ENCODE measurements around the gene GPR26.

DNA sequence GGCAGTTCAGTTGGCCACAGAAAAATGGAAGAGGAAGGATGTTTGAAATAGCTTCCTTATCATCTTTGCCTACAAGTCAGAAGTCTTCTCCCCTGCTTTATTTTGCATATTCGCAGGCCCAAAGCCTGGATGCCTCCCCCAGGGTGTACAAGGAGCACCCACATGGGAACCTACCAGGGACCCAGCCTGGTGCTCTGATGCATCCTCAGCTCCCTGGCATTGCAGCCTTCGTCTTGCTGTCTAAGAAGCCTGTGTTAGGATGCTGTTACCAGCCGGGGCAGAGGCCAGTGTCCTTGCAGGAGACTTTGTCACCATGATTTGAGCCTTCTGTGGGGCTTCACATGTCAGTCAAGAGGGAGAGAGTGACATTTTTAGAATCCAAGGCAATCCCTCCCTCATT lies 27.0 kb upstream of the GPR26 start:
- TF ChIP-seq, protein P1, sequence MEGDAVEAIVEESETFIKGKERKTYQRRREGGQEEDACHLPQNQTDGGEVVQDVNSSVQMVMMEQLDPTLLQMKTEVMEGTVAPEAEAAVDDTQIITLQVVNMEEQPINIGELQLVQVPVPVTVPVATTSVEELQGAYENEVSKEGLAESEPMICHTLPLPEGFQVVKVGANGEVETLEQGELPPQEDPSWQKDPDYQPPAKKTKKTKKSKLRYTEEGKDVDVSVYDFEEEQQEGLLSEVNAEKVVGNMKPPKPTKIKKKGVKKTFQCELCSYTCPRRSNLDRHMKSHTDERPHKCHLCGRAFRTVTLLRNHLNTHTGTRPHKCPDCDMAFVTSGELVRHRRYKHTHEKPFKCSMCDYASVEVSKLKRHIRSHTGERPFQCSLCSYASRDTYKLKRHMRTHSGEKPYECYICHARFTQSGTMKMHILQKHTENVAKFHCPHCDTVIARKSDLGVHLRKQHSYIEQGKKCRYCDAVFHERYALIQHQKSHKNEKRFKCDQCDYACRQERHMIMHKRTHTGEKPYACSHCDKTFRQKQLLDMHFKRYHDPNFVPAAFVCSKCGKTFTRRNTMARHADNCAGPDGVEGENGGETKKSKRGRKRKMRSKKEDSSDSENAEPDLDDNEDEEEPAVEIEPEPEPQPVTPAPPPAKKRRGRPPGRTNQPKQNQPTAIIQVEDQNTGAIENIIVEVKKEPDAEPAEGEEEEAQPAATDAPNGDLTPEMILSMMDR (conservative IDR thresholded peaks at IDR 0.05; ENCODE audit: low read length) = no peak
- TF ChIP-seq EZH2phosphoT487 (IDR thresholded peaks at IDR 0.05; ENCODE audit: borderline replicate concordance, low read depth, low read length) = no peak

All from OCI-LY7 (cell line).